SJSA1 (cell line): ENCODE results near the gene PITPNC1. TPM values are rescaled to one million over a fixed set of nuclear protein-coding genes. Genes with fewer than 3 reads are reported as not detected.

ENCODE experiments used
- DNase-seq, 2 experiments: peaks; one replicate each; pipeline ENCODE4 v3.0.0-alpha.2; 2015 to 2020; ENCODE audit warnings: low spot score in 2 of 2, low read depth in 1 of 2
- H3K27ac ChIP-seq: fragments of 250-450 bp; sonication (Bioruptor Pico); 2 replicates; pipeline ENCODE4 v1.5.1; 2020; ENCODE audit warnings: mild to moderate bottlenecking, moderate library complexity
- H3K27me3 ChIP-seq: fragments of 250-450 bp; sonication (Bioruptor Pico); replicated peaks from 2 replicates; pipeline ENCODE4 v1.5.1; 2020; ENCODE audit warnings: mild to moderate bottlenecking, moderate library complexity
- H3K36me3 ChIP-seq: fragments of 250-450 bp; sonication (Bioruptor Pico); 2 replicates; pipeline ENCODE4 v1.5.1; 2020; ENCODE audit warnings: mild to moderate bottlenecking
- H3K4me1 ChIP-seq: fragments of 250-450 bp; sonication (Bioruptor Pico); replicated peaks from 2 replicates; pipeline ENCODE4 v1.6.1; 2021; ENCODE audit warnings: mild to moderate bottlenecking
- H3K4me3 ChIP-seq: fragments of 250-450 bp; sonication (Bioruptor Pico); 2 replicates; pipeline ENCODE4 v1.5.1; 2020; ENCODE audit warnings: mild to moderate bottlenecking
- H3K9me3 ChIP-seq: fragments of 250-450 bp; sonication (Bioruptor Pico); replicated peaks from 2 replicates; pipeline ENCODE4 v1.5.1; 2020; ENCODE audit warnings: mild to moderate bottlenecking
- total RNA-seq: library from RNA; depleted of rRNA; stranded (reverse); fragments of >200 nt; shearing (Covaris generic); gene quantifications from 2 replicates; pipeline ENCODE4 v1.2.3, GENCODE V29; 2014

The PITPNC1 gene
- total RNA-seq, 1 experiment from 2014 or later: 9.1 TPM

- no peaks in the 10 kb centered on the region for H3K27me3 ChIP-seq
- no peaks in the 10 kb centered on the region for H3K9me3 ChIP-seq
- H3K36me3 ChIP-seq: no peaks in the 10 kb centered on the region
- no peak overlapping the region for H3K4me3 ChIP-seq
- no peaks in the 10 kb centered on the region for H3K4me1 ChIP-seq
- no peak for DNase-seq
- no peak overlapping the region for H3K27ac ChIP-seq
Observed at GRCh38 chr17:67657596-67657995, 280.5 kb downstream of the PITPNC1 start.

- no peaks in the 10 kb centered on the region for H3K36me3 ChIP-seq
- H3K4me3 ChIP-seq: no peak overlapping the region
- no peaks in the 10 kb centered on the region for H3K27me3 ChIP-seq
- H3K9me3 ChIP-seq: no peaks in the 10 kb centered on the region
- H3K27ac ChIP-seq: no peak overlapping the region
- DNase-seq: no peak
- H3K4me1 ChIP-seq: no peaks in the 10 kb centered on the region
Observed at GRCh38 chr17:67658265-67658664, 281.2 kb downstream of the PITPNC1 start.

GRCh38 chr17:67659028-67659427 is 281.9 kb downstream of the PITPNC1 start:
- DNase-seq: no peak
- H3K9me3 ChIP-seq: no peaks in the 10 kb centered on the region
- H3K27me3 ChIP-seq: no peaks in the 10 kb centered on the region
- H3K27ac ChIP-seq: no peak overlapping the region
- H3K4me3 ChIP-seq: no peak overlapping the region
- no peaks in the 10 kb centered on the region for H3K36me3 ChIP-seq
- H3K4me1 ChIP-seq: no peaks in the 10 kb centered on the region

GRCh38 chr17:67662712-67663111 is 285.6 kb downstream of the PITPNC1 start:
- Histone ChIP-seq H3K27me3 (no peaks in the 10 kb centered on the region), H3K9me3 (no peaks in the 10 kb centered on the region), H3K27ac (no peak overlapping the region), H3K4me1 (no peaks in the 10 kb centered on the region), H3K36me3 (no peaks in the 10 kb centered on the region), H3K4me3 (no peak overlapping the region)
- no peak for DNase-seq

- Histone ChIP-seq H3K9me3 (no peaks in the 10 kb centered on the region), H3K27ac (no peak overlapping the region), H3K36me3 (no peaks in the 10 kb centered on the region), H3K27me3 (no peaks in the 10 kb centered on the region), H3K4me1 (no peaks in the 10 kb centered on the region), H3K4me3 (no peak overlapping the region)
- DNase-seq: no peak
Observed at GRCh38 chr17:67663457-67663856, 286.4 kb downstream of the PITPNC1 start.

- no peaks in the 10 kb centered on the region for H3K27me3 ChIP-seq
- no peaks in the 10 kb centered on the region for H3K4me1 ChIP-seq
- H3K27ac ChIP-seq: no peak overlapping the region
- no peaks in the 10 kb centered on the region for H3K36me3 ChIP-seq
- H3K4me3 ChIP-seq: no peak overlapping the region
- H3K9me3 ChIP-seq: no peaks in the 10 kb centered on the region
- DNase-seq: no peak
Observed at GRCh38 chr17:67666028-67666427, 288.9 kb downstream of the PITPNC1 start.

- Histone ChIP-seq H3K27ac (no peak overlapping the region), H3K9me3 (no peaks in the 10 kb centered on the region), H3K4me3 (no peak overlapping the region), H3K4me1 (no peaks in the 10 kb centered on the region), H3K27me3 (no peaks in the 10 kb centered on the region), H3K36me3 (no peaks in the 10 kb centered on the region)
- no peak for DNase-seq
Observed at GRCh38 chr17:67666710-67667109, 289.6 kb downstream of the PITPNC1 start.

GRCh38 chr17:67671493-67671892 is 294.4 kb downstream of the PITPNC1 start:
- Histone ChIP-seq H3K4me1 (no peaks in the 10 kb centered on the region), H3K9me3 (no peaks in the 10 kb centered on the region), H3K27ac (no peak overlapping the region), H3K27me3 (no peaks in the 10 kb centered on the region), H3K4me3 (no peak overlapping the region), H3K36me3 (no peaks in the 10 kb centered on the region)
- DNase-seq: no peak

GRCh38 chr17:67672592-67673335 is 295.7 kb downstream of the PITPNC1 start:
- Histone ChIP-seq H3K4me3 (no peak overlapping the region), H3K4me1 (no peaks in the 10 kb centered on the region), H3K36me3 (no peaks in the 10 kb centered on the region), H3K27me3 (no peaks in the 10 kb centered on the region), H3K9me3 (no peaks in the 10 kb centered on the region), H3K27ac (no peak overlapping the region)
- no peak for DNase-seq

- no peaks in the 10 kb centered on the region for H3K9me3 ChIP-seq
- no peak for DNase-seq
- no peak overlapping the region for H3K4me3 ChIP-seq
- no peaks in the 10 kb centered on the region for H3K4me1 ChIP-seq
- no peaks in the 10 kb centered on the region for H3K36me3 ChIP-seq
- no peaks in the 10 kb centered on the region for H3K27me3 ChIP-seq
- H3K27ac ChIP-seq: no peak overlapping the region
Observed at GRCh38 chr17:67675481-67675880, 298.4 kb downstream of the PITPNC1 start.

GRCh38 chr17:67676305-67676704 is 299.2 kb downstream of the PITPNC1 start:
- Histone ChIP-seq H3K4me3 (no peak overlapping the region), H3K36me3 (no peaks in the 10 kb centered on the region), H3K27me3 (no peaks in the 10 kb centered on the region), H3K27ac (no peak overlapping the region), H3K4me1 (no peaks in the 10 kb centered on the region), H3K9me3 (no peaks in the 10 kb centered on the region)
- DNase-seq: no peak

GRCh38 chr17:67678414-67678813 is 301.3 kb downstream of the PITPNC1 start:
- H3K4me1 ChIP-seq: no peaks in the 10 kb centered on the region
- no peaks in the 10 kb centered on the region for H3K36me3 ChIP-seq
- no peak for DNase-seq
- H3K4me3 ChIP-seq: no peak overlapping the region
- H3K27ac ChIP-seq: no peak overlapping the region
- no peaks in the 10 kb centered on the region for H3K27me3 ChIP-seq
- no peaks in the 10 kb centered on the region for H3K9me3 ChIP-seq

- no peaks in the 10 kb centered on the region for H3K9me3 ChIP-seq
- H3K27me3 ChIP-seq: no peaks in the 10 kb centered on the region
- H3K36me3 ChIP-seq: no peaks in the 10 kb centered on the region
- H3K27ac ChIP-seq: no peak overlapping the region
- no peak overlapping the region for H3K4me3 ChIP-seq
- no peak for DNase-seq
- H3K4me1 ChIP-seq: no peaks in the 10 kb centered on the region
Observed at GRCh38 chr17:67679225-67679624, 302.1 kb downstream of the PITPNC1 start.

- no peaks in the 10 kb centered on the region for H3K36me3 ChIP-seq
- DNase-seq: no peak
- no peaks in the 10 kb centered on the region for H3K4me1 ChIP-seq
- no peaks in the 10 kb centered on the region for H3K27me3 ChIP-seq
- no peak overlapping the region for H3K4me3 ChIP-seq
- no peaks in the 10 kb centered on the region for H3K9me3 ChIP-seq
- H3K27ac ChIP-seq: no peak overlapping the region
Observed at GRCh38 chr17:67679721-67680120, 302.6 kb downstream of the PITPNC1 start.
